T follicular helper cell (primary cell): ENCODE measurements around the gene TSPEAR.
"Not testable (repeated sequence)": the region's sequence is repeated elsewhere in the genome, so short reads cannot be mapped to it uniquely, and the experiment has no call there.

ENCODE experiments used
- DNase-seq: peaks from one replicate; pipeline ENCODE4 v3.0.0-alpha.2; 2020; ENCODE audit warnings: low read depth

The TSPEAR gene

GRCh38 chr21:44568667-44569556 is 142.5 kb downstream of the TSPEAR start:
- DNase-seq: no peak

- DNase-seq: no peak
Observed at GRCh38 chr21:44568261-44568660, 143.1 kb downstream of the TSPEAR start.

GRCh38 chr21:44567481-44568171 is 143.7 kb downstream of the TSPEAR start:
- DNase-seq: no peak

GRCh38 chr21:44566403-44566802 is 145.0 kb downstream of the TSPEAR start:
- DNase-seq: no peak

GRCh38 chr21:44564886-44565598 is 146.3 kb downstream of the TSPEAR start:
- DNase-seq: no peak

GRCh38 chr21:44564099-44564498 is 147.3 kb downstream of the TSPEAR start:
- no peak for DNase-seq

- no peak for DNase-seq
Observed at GRCh38 chr21:44558695-44559094, 152.7 kb downstream of the TSPEAR start, which contains the start of gene KRTAP10-3. KRTAP10-3 (minus strand) TSS chr21:44558795; CDS start chr21:44558715, 80 bp downstream.

GRCh38 chr21:44558329-44558675 is 153.1 kb downstream of the TSPEAR start:
- DNase-seq: not testable (repeated sequence)

- DNase-seq: no peak
Observed at GRCh38 chr21:44557491-44558328, 153.7 kb downstream of the TSPEAR start.

GRCh38 chr21:44556879-44557278 is 154.5 kb downstream of the TSPEAR start:
- DNase-seq: no peak

GRCh38 chr21:44555200-44555875 is 156.0 kb downstream of the TSPEAR start:
- no peak for DNase-seq

GRCh38 chr21:44552681-44553080 is 158.7 kb downstream of the TSPEAR start:
- no peak for DNase-seq

- no peak for DNase-seq
Observed at GRCh38 chr21:44552136-44552535, 159.2 kb downstream of the TSPEAR start.

GRCh38 chr21:44551340-44551961 is 159.9 kb downstream of the TSPEAR start, which contains the start of gene KRTAP10-2:
KRTAP10-2 (minus strand) TSS chr21:44551505; CDS start chr21:44551458, 47 bp downstream.
- no peak for DNase-seq

GRCh38 chr21:44550807-44551206 is 160.6 kb downstream of the TSPEAR start:
- DNase-seq: no peak

- not testable (repeated sequence) for DNase-seq
Observed at GRCh38 chr21:44550285-44550684, 161.1 kb downstream of the TSPEAR start.

- DNase-seq: no peak
Observed at GRCh38 chr21:44549525-44550211, 161.7 kb downstream of the TSPEAR start.

GRCh38 chr21:44548922-44549321 is 162.4 kb downstream of the TSPEAR start:
- no peak for DNase-seq

- DNase-seq: no peak
Observed at GRCh38 chr21:44548381-44548780, 163.0 kb downstream of the TSPEAR start.
